ENCODE data around the gene AKT3. TPM values are rescaled to one million over a fixed set of nuclear protein-coding genes. Genes with fewer than 3 reads are reported as not detected.

Gene AKT3
- total RNA-seq, 1 experiment from 2014 or later = 55.0 TPM

- H3K4me3 ChIP-seq = peak overlapping the region; percentile 10; the same call in 1 of the 2 replicates
- DNase-seq (ENCODE audit: low read depth in 1 of 2, low spot score in 2 of 2) = peak in 1 of 2 experiments; percentile 59
- peaks cover 62% of the 10 kb centered on the region for H3K4me1 ChIP-seq (replicated peaks)
Measured at GRCh38 chr1:243713470-243714186, 136.4 kb downstream of the AKT3 start.

GRCh38 chr1:243712941-243713340 lies 137.1 kb downstream of the AKT3 start:
- H3K4me3 ChIP-seq = peak overlapping the region; percentile 10; the same call in 1 of the 2 replicates

More at GRCh38 chr1:243713470-243714186, 136.4 kb downstream of the AKT3 start:
- no peaks in the 10 kb centered on the region for H3K27me3 ChIP-seq (replicated peaks)
- H3K36me3 ChIP-seq = no peaks in the 10 kb centered on the region; the same call in 1 of the 2 replicates
- H3K9me3 ChIP-seq (replicated peaks) = no peaks in the 10 kb centered on the region
- H3K27ac ChIP-seq = peak overlapping the region; percentile 19

GRCh38 chr1:243712242-243712641 lies 137.8 kb downstream of the AKT3 start:
- Histone ChIP-seq H3K4me3 (no peak overlapping the region), H3K9me3 (replicated peaks) (no peaks in the 10 kb centered on the region), H3K4me1 (replicated peaks) (peaks cover 49% of the 10 kb centered on the region), H3K27me3 (replicated peaks) (no peaks in the 10 kb centered on the region), H3K36me3 (no peaks in the 10 kb centered on the region), H3K27ac (no peak overlapping the region)
- no peak for DNase-seq (ENCODE audit: low read depth in 1 of 2, low spot score in 2 of 2)

More at GRCh38 chr1:243712941-243713340, 137.1 kb downstream of the AKT3 start:
- no peaks in the 10 kb centered on the region for H3K27me3 ChIP-seq (replicated peaks)
- peak in 1 of 2 experiments; percentile 44 for DNase-seq (ENCODE audit: low read depth in 1 of 2, low spot score in 2 of 2)
- peaks cover 55% of the 10 kb centered on the region for H3K4me1 ChIP-seq (replicated peaks)
- H3K9me3 ChIP-seq (replicated peaks) = no peaks in the 10 kb centered on the region
- peak overlapping the region; percentile 19; the same call in 1 of the 2 replicates for H3K27ac ChIP-seq
- no peaks in the 10 kb centered on the region; the same call in 1 of the 2 replicates for H3K36me3 ChIP-seq

GRCh38 chr1:243710467-243710866 lies 139.6 kb downstream of the AKT3 start:
- Histone ChIP-seq H3K27ac (no peak overlapping the region), H3K4me3 (no peak overlapping the region), H3K27me3 (replicated peaks) (no peaks in the 10 kb centered on the region), H3K4me1 (replicated peaks) (peaks cover 39% of the 10 kb centered on the region), H3K36me3 (0 out of 2 replicates have a peak, but pooled peaks cover 4% of the 10 kb centered on the region), H3K9me3 (replicated peaks) (no peaks in the 10 kb centered on the region)
- DNase-seq (ENCODE audit: low read depth in 1 of 2, low spot score in 2 of 2) = no peak

- DNase-seq (ENCODE audit: low read depth in 1 of 2, low spot score in 2 of 2) = no peak
- Histone ChIP-seq H3K4me1 (replicated peaks) (peaks cover 19% of the 10 kb centered on the region), H3K27me3 (replicated peaks) (no peaks in the 10 kb centered on the region), H3K27ac (no peak overlapping the region), H3K9me3 (replicated peaks) (no peaks in the 10 kb centered on the region), H3K4me3 (no peak overlapping the region), H3K36me3 (0 out of 2 replicates have a peak, but pooled peaks cover 4% of the 10 kb centered on the region)
Measured at GRCh38 chr1:243708210-243708609, 141.8 kb downstream of the AKT3 start.

GRCh38 chr1:243706563-243706962 lies 143.5 kb downstream of the AKT3 start:
- Histone ChIP-seq H3K4me3 (no peak overlapping the region), H3K4me1 (replicated peaks) (peaks cover 5% of the 10 kb centered on the region; the same call in 1 of the 2 replicates), H3K36me3 (0 out of 2 replicates have a peak, but pooled peaks cover 4% of the 10 kb centered on the region), H3K27ac (no peak overlapping the region), H3K27me3 (replicated peaks) (no peaks in the 10 kb centered on the region), H3K9me3 (replicated peaks) (no peaks in the 10 kb centered on the region)
- DNase-seq (ENCODE audit: low read depth in 1 of 2, low spot score in 2 of 2) = no peak

GRCh38 chr1:243705585-243705984 lies 144.5 kb downstream of the AKT3 start:
- H3K9me3 ChIP-seq (replicated peaks) = no peaks in the 10 kb centered on the region
- no peaks in the 10 kb centered on the region for H3K27me3 ChIP-seq (replicated peaks)
- no peak overlapping the region for H3K4me3 ChIP-seq
- 0 out of 2 replicates have a peak, but pooled peaks cover 4% of the 10 kb centered on the region for H3K36me3 ChIP-seq
- no peak overlapping the region for H3K27ac ChIP-seq
- no peak for DNase-seq (ENCODE audit: low read depth in 1 of 2, low spot score in 2 of 2)
- H3K4me1 ChIP-seq (replicated peaks) = no peaks in the 10 kb centered on the region

- no peaks in the 10 kb centered on the region for H3K27me3 ChIP-seq (replicated peaks)
- H3K4me3 ChIP-seq = no peak overlapping the region
- H3K9me3 ChIP-seq (replicated peaks) = no peaks in the 10 kb centered on the region
- no peak overlapping the region for H3K27ac ChIP-seq
- no peak for DNase-seq (ENCODE audit: low read depth in 1 of 2, low spot score in 2 of 2)
- 0 out of 2 replicates have a peak, but pooled peaks cover 4% of the 10 kb centered on the region for H3K36me3 ChIP-seq
- no peaks in the 10 kb centered on the region for H3K4me1 ChIP-seq (replicated peaks)
Measured at GRCh38 chr1:243701872-243702271, 148.2 kb downstream of the AKT3 start.

- no peaks in the 10 kb centered on the region for H3K27me3 ChIP-seq (replicated peaks)
- H3K27ac ChIP-seq = no peak overlapping the region
- no peak for DNase-seq (ENCODE audit: low read depth in 1 of 2, low spot score in 2 of 2)
- no peaks in the 10 kb centered on the region for H3K9me3 ChIP-seq (replicated peaks)
- H3K4me3 ChIP-seq = no peak overlapping the region
- H3K4me1 ChIP-seq (replicated peaks) = no peaks in the 10 kb centered on the region
- peaks cover 15% of the 10 kb centered on the region for H3K36me3 ChIP-seq
Measured at GRCh38 chr1:243693800-243694199, 156.2 kb downstream of the AKT3 start.

GRCh38 chr1:243686159-243686558 lies 163.9 kb downstream of the AKT3 start:
- DNase-seq (ENCODE audit: low read depth in 1 of 2, low spot score in 2 of 2) = no peak
- H3K27me3 ChIP-seq (replicated peaks) = no peaks in the 10 kb centered on the region
- H3K27ac ChIP-seq = no peak overlapping the region
- H3K36me3 ChIP-seq = peaks cover 28% of the 10 kb centered on the region
- H3K4me3 ChIP-seq = no peak overlapping the region
- H3K4me1 ChIP-seq (replicated peaks) = no peaks in the 10 kb centered on the region
- no peaks in the 10 kb centered on the region for H3K9me3 ChIP-seq (replicated peaks)

- no peaks in the 10 kb centered on the region for H3K9me3 ChIP-seq (replicated peaks)
- no peak overlapping the region for H3K4me3 ChIP-seq
- H3K27ac ChIP-seq = no peak overlapping the region
- H3K4me1 ChIP-seq (replicated peaks) = no peaks in the 10 kb centered on the region
- H3K27me3 ChIP-seq (replicated peaks) = no peaks in the 10 kb centered on the region
- peaks cover 12% of the 10 kb centered on the region for H3K36me3 ChIP-seq
- no peak for DNase-seq (ENCODE audit: low read depth in 1 of 2, low spot score in 2 of 2)
Measured at GRCh38 chr1:243680860-243681259, 169.2 kb downstream of the AKT3 start.

- Histone ChIP-seq H3K4me1 (replicated peaks) (peaks cover 17% of the 10 kb centered on the region; the same call in 1 of the 2 replicates), H3K4me3 (no peak overlapping the region), H3K27ac (no peak overlapping the region), H3K36me3 (peaks cover 10% of the 10 kb centered on the region; the same call in 1 of the 2 replicates), H3K27me3 (replicated peaks) (no peaks in the 10 kb centered on the region), H3K9me3 (replicated peaks) (no peaks in the 10 kb centered on the region)
- DNase-seq (ENCODE audit: low read depth in 1 of 2, low spot score in 2 of 2) = peak in 1 of 2 experiments; percentile 14
Measured at GRCh38 chr1:243672539-243673074, 177.4 kb downstream of the AKT3 start.

GRCh38 chr1:243667591-243667990 lies 182.5 kb downstream of the AKT3 start:
- H3K27me3 ChIP-seq (replicated peaks) = no peaks in the 10 kb centered on the region
- H3K4me1 ChIP-seq (replicated peaks) = peaks cover 3% of the 10 kb centered on the region; the same call in 1 of the 2 replicates
- H3K9me3 ChIP-seq (replicated peaks) = no peaks in the 10 kb centered on the region
- no peak for DNase-seq (ENCODE audit: low read depth in 1 of 2, low spot score in 2 of 2)
- H3K4me3 ChIP-seq = no peak overlapping the region
- peaks cover 5% of the 10 kb centered on the region for H3K36me3 ChIP-seq
- H3K27ac ChIP-seq = no peak overlapping the region

- Histone ChIP-seq H3K27ac (no peak overlapping the region), H3K36me3 (peaks cover 5% of the 10 kb centered on the region), H3K4me1 (replicated peaks) (no peaks in the 10 kb centered on the region; the same call in 1 of the 2 replicates)
Measured at GRCh38 chr1:243667133-243667532, 182.9 kb downstream of the AKT3 start.

More at GRCh38 chr1:243667133-243667532, 182.9 kb downstream of the AKT3 start:
- Histone ChIP-seq H3K9me3 (replicated peaks) (no peaks in the 10 kb centered on the region), H3K27me3 (replicated peaks) (no peaks in the 10 kb centered on the region), H3K4me3 (no peak overlapping the region)
- DNase-seq (ENCODE audit: low read depth in 1 of 2, low spot score in 2 of 2) = no peak
